ENCODE measurements around the gene DEFB129.
"Not testable (repeated sequence)": the region's sequence is repeated elsewhere in the genome, so short reads cannot be mapped to it uniquely, and the experiment has no call there.

The DEFB129 gene, protein sequence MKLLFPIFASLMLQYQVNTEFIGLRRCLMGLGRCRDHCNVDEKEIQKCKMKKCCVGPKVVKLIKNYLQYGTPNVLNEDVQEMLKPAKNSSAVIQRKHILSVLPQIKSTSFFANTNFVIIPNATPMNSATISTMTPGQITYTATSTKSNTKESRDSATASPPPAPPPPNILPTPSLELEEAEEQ

DNA sequence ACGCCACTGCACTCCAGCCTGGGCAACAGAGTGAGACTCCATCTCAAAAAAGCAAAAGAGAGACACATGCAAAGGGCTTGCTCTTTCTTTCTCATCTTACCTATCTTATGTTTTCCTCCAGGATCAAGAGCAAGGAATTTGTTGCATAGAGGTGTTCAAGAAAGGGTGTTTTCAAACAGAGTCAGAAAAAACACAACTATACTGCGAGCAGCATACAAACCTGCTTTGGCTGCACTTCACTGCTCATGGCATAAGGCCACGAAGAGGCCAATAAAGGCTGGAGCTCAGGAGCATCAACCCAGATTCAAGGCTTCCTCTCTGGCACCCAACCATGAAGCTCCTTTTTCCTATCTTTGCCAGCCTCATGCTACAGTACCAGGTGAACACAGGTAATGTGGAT, at the start of gene DEFB129:
DEFB129 (plus strand) TSS at position 301 of the 400 bp plus-strand sequence; CDS start at position 332, 31 bp downstream.
- DNase-seq = no peak

DNA sequence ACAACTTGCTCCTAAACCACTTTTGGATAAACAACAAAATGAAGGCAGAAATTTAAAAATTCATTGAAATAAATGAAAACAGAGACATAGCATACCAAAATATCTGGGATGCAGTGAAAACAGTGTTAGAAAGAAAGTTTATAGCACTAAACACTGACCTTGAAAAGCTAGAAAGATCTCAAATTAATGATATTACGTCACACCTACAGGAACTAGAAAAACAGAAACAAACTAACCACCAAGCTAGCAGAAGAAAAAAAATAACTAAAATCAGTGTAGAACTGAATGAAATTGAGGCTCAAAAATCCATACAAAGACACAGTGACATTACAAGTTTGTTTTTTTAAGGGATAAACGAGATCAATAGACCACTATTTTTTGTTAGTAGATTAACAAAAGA, 42.8 kb upstream of the DEFB129 start:
- no peak for DNase-seq

DNA sequence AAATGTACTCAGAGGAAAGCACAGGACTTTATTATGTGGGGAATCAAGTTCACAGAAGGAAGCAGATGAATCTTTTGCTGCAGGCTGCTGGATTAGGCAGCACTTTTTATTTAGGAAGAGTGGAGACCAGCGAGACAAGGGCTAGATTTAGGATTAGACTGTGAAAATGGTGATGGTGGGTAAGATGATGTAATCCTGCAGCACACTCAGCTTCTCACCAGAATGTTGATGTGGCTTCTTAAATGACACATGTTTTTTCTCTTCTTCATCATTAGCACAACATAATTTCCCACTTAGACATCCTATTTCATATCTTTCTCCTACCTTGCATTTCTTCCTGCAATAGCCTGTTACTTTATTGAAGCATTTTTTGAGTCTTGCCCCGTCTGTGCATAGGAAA, 39.3 kb upstream of the DEFB129 start:
- no peak for DNase-seq

DNA sequence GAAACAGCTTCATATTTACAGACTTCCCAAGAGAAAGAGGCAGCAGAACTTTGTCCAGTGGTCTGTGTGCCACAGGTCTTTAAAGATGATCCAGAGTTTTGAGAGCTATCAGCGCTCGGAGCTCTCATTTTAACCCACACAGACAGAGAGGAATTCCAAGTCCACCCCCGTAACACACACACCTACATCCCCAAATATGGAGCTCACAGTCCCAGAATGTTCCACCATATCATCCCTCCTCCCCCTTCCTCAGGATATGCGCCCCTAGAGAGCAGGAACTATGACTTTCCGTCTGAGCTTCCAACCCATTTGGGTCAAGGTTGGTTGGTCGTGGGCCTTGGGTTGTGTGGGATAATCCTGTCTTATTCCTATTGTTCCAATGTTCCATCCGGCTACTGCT, 37.4 kb upstream of the DEFB129 start, which contains the start of gene DEFB128:
DEFB128 (minus strand) TSS at position 101 of the 400 bp plus-strand sequence; CDS start at position 13, 88 bp downstream.
- no peak for DNase-seq

DNA sequence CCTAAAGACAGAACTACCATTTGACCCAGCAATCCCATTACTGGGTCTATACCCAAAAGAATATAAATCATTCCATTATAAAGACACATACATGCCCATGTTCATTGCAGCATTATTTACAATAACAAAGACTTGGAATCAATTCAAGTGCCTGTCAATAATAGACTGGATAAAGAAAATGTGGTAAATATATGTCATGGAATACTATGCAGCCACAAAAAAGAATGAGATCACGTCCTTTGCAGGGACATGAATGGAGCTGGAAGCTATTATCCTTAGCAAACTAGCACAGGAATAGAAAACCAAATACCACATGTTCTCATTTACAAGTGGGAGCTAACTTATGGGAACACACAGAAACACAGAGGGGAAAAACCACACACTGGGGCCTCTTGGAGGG, 28.8 kb upstream of the DEFB129 start:
- DNase-seq = no peak

DNA sequence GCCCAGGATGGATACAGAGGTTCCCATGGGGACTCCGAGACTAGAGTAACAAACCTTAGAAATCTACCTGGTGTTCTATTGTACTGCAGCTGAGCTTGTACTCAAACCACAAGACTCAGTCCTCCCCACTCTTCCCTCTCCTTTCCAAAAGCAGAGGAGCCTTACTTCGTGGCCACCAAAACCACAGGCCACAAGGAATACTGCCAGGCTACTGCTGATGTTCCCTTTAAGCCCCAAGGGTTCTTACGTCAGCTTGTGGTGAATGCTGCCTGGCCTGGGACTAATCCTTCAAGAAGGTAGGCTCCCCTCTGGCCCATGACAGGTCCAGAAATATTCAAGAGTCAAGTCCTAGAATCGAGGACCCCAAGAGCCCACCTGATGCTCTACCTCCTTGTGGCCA, 27.1 kb upstream of the DEFB129 start:
- no peak for DNase-seq

DNA sequence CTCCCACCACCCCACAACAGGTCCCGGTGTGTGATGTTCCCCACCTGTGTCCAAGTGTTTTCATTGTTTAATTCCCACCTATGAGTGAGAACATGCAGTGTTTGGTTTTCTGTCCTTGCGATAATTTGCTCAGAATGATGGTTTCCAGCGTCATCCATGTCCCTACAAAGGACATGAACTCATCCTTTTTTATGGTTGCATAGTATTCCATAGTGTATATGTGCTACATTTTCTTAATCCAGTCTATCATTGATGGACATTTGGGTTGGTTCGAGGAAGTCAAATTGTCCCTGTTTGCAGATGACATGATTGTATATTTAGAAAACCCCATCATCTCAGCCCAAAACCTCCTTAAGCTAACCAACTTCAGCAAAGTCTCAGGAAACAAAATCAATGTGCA, 23.4 kb upstream of the DEFB129 start:
- DNase-seq = not testable (repeated sequence)

DNA sequence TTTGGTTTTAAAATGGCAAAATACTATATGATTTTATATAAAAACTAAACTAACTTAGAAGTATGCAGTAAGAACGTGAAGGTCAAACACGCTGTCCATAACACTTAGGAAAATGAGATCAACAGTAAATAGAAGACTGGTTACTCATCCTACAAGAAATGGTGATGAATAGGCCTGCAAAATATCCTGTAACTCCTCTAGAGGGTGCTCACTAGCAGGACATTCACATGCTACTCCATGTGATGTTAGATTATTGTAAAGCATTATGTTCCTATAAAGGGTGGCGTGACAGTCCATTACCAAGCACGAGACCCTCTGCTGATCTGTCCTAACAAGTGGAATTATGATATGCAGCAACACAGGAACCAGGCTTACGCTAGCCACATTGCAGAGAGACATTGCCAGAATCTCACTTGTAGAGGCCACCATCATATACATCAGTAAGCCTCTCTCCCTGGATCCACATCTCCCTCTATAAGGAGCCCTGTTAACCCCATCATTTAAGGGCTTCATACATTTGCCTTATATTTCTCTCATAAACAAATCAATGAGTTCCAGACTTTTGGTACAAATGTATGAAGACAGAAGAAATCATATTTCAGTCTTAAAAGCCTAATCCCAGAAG, 18.0 kb upstream of the DEFB129 start:
- peak; percentile 48 for DNase-seq

DNA sequence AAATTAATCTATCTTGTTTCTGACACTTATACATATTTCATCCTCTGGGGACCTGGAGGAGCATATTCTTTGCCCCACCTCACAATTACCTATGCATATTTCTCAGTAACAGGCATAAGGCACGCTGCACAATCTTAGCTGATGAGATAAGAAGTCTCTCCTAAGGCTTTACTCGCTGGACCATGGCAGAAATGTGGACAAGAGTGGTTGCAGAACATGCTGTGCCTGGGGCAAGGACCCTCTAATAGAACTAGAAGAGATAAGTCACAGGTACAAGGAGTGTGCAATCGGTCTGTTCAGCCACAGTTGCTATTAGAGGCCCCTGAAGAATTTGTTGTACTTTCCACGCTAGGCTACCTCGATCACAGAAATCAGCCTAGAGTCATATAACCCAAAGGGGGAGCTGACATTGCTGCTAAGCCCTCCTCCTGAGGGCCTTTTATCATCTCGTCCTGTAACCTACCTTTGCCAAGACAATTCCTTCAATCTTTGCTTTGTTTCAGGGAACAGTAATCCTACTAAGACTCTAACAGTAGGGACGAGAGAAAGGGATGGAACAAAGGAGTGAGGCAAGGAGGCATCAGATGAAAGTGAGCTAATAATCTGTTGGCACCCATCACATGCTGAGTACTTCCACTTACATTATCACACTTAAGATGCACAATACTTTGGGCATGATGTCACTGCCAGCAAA, 16.1 kb upstream of the DEFB129 start:
- DNase-seq = no peak

DNA sequence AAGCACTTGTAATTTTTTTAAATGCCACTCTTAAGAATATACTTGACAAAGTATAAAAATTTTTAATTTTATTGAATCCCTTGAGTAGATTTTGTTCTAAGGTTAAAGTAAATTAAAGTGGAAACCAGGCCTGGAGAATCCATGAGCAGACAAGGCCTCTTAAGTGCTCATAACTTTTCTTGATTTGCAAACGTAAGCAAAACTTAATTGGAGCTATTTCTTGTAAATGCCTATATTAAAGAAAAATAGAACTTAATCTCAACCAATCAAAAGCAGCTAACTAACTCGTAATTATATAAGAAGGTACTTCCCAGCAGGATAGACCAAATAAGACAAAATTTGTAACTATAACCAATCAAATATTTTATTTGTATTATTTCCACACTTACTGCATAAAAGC, 12.7 kb upstream of the DEFB129 start:
- no peak for DNase-seq

DNA sequence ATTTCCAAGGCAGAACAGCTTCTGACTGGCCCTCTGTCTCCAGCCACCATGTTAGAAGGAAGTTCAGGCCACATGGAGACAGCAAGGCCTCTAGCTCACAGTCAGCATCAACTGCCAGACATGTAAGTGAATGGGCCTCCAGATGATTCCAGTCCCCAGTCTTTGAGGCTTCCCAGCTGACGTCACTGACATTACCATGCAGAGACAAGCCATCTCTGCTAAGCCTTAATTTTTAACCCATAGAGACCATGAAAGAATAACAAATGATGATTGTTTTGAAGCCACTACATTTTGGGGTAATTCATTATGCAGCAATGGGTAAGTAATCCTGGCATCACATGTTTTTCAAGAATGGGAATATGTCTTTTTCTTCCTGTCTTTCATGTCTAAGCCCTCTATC, 11.3 kb upstream of the DEFB129 start:
- DNase-seq = no peak

DNA sequence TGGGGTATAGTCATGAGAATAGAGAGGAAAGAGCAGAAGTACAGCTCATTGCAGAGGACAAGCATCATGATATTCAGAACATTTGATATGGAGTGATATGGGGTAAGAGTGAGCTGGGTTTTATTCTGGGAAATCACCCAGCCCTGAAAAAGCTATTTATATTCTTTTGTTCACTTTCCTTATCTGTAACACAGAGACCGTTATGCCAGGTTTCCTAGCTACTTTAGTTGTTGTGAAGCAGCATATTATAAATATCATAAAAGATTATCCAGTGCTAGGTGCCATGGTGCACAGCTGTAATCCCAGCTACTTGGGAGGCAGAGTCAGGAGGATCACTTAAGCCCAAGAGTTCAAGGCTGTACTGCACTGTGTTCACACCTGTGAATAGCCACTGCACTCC, 9.8 kb upstream of the DEFB129 start:
- DNase-seq = no peak

DNA sequence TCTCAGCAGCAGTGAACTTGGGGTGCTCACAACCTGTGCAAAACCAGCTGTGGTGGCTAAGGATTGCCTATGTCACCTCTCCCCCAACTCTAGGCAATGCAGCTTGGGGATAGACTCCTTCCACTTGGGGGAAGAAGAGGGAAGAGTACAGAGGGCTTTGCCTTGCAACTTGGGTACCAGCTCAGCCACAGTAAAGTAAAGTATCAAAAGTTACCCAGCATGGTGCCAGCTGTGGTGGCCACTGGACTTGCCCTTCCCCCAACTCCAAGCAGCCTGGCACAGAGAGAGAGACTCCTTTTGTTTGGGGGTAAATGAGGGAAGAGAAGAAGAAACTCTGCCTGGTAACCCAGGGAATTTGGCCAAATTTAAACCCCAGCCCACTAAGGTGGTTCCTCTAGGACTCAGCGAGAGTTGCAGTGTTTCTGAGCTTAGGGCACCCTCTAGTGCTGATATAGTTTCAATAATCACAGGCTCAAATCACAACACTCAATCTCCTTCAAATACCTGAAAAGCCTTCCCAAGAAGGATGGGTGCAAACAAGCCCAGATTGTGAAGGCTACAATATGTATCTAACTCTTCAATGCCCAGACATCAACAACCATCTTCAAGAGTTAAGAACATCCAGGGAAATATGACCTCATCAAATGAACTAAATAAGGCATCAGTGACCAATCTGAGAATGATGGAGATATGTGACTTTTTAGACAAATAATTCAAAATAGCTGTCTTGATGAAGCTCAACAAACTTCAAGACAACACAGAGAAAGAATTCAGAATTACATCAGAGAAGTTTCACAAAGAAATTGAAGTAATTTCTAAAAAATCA, 7.6 kb upstream of the DEFB129 start:
- peak; percentile 56 for DNase-seq

DNA sequence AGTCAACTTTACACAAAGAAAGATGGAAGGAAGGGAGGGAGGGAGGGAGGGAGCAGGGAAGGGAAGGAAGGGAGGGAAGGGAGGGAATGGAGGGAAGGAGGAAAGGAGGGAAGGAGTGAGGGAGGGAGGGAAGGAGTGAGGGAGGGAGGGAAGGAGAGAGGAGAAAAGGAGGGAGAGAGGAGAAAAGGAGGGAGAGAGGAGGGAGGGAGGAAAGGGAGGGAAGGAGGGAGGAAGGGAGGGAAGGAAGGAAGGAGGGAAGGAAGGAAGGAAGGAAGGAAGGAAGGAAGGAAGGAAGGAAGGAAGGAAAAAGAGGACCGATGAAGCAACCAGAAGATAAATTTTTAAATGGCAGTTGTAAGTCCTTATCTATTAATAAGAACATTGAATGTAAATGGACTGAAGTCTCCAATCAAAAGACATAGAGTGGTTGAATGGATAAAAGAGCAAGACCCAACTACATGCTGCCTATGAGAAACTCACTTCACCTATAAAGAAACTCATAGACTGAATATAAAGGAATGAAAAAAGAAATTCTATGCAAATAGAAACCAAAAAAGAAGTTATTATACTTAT, 5.7 kb upstream of the DEFB129 start:
- no peak for DNase-seq

DNA sequence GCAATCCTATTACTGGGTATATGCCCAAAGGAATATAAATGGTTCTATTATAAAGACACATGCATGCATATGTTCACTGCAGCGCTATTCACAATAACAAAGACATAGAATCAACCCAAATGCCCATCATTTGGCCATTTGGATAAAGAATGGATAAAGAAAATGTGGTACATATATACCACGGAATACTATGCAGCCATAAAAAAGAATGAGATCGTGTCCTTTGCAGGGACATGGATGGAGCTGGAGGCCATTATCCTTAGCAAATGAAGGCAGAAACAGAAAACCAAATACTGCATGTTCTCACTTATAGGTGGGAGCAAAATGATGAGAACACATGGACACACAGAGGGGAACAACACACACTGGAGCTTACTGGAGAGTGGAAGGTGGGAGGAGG, 1.2 kb upstream of the DEFB129 start:
- DNase-seq = not testable (repeated sequence)

DNA sequence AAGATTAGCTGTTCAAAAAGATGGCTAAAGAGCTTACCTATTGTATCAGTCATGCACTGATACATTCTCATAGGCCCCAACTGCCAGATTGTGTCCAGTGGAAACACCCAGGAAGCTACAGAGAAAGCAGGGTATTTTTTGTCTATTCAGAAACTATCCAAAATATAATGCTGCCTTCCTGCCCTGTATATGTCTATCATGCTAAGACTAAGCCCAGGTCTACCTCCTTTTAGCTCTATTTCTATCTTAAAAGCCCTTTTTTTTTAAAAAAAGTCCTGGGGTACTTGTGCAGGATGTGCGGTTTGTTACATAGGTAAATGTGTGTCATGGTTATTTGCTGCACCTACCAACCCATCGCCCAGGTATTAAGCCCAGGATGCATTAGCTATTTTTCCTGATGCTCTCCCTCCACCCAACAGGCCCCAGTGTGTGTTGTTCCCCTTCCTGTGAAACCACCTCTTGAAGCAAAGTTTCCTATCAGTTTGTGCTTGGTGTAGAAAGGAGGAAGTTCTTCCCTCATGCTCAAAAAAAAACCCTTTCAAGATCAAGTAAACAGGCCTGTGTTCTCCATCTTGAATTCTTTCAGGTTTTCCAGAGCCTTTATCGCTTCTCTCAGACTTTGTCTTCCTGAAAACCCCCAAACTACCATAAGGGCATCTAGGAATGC, 514 bp downstream of the DEFB129 start:
- no peak for DNase-seq

DNA sequence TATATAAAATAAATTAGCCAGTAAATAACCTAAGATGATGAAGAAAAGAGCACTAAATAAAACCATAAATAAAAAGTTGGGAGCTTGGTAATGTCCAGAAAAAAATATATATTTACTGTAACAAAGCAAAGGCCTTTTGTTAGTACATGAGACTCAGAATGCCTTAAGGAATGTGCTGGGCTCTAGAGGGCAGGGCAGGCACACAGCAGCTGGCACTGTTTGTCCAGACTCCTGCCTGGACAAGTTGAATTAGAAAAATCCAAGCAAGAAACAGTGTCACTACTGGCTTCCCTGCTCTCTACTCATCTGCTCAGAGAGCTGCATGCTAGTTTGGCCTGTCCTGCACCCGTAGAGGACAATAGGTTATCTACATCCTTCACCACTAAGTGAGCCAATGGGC, 8.8 kb downstream of the DEFB129 start:
- no peak for DNase-seq

DNA sequence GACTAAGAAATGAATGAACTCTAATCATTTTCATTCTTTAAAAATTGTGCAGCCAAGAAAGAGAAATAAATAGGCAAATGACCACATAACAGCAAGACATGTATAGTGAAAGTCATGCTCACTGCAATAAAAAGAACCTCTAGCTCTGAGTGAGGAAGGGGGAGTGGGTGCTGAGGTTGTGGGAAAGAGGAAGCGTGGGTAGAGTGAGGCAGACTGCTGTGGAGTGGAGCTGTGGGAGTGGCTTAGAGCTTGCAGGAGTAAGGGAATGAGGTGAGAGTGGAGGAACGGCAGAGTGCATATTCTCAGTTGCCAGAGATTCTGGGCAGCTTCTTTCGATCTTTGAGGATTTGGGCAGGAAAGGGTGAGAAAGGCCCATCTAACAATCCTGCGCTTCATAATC, 10.4 kb downstream of the DEFB129 start:
- no peak for DNase-seq

DNA sequence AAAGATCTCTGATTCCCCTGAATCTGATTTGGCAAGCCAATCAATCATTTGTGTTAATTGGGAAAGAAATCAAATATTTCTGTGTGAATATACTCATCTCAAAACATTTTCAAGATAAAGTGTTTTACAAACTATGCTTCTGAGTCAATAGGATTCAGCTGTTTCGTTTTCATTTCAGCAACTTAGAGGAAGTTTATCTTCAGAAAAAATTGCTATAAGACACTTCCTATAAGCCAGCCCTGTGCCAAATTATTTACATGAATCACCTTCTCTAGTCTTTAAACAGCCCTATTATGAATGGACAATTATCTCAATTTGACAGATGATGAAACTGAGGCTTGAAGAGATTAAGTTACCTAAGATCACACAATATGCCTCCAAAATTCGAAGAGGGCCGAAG, 10.9 kb downstream of the DEFB129 start:
- DNase-seq = no peak

DNA sequence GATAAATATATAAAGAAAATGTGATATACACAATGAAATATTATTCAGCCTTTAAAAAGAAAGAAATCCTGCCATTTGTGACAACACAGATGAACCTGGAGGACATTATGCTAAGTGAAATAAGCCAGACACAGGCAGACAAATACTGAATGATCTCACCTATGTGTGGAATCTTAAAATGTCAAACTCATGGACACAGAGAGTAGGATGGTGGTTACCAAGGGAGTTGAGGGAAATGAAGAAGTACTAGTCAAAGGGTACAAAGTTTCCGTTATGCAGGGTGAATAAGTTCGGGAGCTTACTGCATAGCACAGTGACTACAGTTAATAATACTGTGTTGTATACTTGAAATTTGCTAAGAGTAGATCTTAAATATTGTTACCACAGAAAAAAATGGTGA, 15.8 kb downstream of the DEFB129 start:
- DNase-seq = no peak

DNA sequence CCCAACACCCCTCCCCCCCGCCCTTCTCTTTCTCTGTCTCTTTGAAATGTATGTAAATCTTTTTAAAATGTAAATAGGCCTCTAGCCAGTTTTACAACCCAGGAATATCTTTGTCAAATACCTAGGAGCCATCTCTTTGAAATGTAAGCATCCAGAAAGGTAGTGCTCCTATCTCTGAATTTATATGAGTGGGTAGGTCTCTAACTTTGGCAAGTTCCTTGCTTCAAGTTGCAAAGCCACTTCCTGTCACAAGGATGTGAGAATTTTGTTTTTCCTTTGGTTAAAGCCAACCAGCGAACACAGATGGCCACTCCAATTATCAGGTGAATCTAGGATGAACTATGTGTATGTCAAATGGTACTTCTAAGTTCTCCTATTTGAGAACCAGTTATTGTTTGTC, 24.3 kb downstream of the DEFB129 start:
- no peak for DNase-seq

DNA sequence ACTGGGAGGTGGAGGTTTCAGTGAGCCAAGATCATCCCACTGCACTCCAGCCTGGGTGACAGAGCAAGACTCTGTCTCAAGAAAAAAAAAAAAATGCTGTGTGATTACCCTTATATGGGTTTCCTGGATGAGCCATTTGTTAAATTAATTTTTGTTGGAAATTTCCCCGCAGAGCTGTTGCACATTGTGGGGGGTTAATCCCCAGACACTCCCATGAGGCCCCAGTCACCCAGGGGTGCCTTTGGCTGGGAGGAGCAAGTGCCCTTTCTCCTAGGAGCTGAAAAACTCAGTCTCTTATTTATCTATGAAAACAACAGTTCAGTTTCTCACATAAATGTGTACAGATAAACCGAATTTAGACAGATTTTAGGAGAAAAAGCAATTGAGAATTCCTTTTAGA, 25.7 kb downstream of the DEFB129 start:
- no peak for DNase-seq

DNA sequence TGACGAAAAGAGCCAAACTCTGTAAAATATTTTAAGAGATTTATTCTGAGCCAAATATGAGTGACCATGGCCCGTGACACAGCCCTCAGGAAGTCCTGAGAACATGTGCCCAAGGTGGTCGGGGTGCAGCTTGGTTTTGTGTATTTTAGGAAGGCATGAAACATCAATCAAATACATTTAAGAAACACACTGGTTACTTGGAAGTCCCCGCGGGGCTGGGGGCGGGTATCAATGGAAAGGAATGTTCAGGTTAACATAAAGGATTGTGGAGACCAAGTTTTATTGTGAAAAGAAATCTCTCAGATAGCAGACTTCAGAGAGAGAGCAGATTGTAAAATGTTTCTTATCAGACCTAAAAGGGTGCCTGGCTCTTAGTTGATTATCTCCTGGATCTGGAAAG, 26.4 kb downstream of the DEFB129 start:
- not testable (repeated sequence) for DNase-seq
